ENCODE results near the gene JMJD8.
A peak's percentile ranks its signal among the peaks of the same experiment; 100 is the strongest.

Gene JMJD8

DNA sequence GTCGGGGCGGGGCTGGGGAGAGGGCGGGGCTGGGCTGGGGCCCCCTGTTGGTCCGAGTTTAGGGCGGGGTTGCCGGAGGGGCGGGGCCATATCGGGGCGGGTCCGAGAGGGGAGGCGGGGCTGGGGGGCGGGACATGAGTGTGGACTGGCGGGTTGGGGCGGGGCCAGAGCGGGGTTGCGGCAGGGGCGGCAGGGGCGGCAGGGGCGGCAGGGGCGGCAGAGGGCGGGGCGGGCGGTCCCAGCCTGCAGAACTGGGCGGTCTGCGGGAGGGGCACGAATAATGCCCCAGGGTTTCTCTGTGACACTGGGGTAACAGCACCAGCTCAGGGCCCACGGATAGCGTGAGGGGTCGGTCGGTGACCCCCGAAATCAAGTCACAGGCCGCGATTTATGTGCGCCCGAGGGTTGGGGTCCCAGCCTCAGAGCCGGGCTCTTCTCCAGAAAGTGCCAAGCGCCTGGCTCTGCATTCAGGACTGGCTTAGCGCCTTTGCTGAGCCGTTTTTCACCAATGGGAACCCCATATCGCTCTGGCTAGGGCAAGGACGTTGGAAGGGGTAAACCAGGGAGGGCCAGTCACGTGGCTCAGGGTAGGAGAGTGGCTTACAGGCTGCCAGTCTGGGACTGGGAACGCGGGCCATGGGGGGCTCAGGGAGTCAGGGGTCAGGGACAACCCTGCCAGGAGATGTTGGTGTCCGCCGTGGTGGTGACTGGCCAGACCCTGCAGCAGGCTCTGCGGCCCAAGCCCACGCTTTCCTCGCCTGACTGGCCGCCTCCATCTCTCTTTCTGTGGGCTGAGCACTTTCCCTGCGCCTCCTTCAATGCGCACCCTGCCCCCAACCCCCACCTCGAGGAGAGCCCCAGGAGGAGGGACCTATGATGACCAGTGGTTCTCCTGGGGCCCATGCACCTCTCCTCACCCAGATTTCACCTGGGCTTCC, 46.8 kb downstream of the JMJD8 start:
- DNase-seq, result peak; percentile 53

DNA sequence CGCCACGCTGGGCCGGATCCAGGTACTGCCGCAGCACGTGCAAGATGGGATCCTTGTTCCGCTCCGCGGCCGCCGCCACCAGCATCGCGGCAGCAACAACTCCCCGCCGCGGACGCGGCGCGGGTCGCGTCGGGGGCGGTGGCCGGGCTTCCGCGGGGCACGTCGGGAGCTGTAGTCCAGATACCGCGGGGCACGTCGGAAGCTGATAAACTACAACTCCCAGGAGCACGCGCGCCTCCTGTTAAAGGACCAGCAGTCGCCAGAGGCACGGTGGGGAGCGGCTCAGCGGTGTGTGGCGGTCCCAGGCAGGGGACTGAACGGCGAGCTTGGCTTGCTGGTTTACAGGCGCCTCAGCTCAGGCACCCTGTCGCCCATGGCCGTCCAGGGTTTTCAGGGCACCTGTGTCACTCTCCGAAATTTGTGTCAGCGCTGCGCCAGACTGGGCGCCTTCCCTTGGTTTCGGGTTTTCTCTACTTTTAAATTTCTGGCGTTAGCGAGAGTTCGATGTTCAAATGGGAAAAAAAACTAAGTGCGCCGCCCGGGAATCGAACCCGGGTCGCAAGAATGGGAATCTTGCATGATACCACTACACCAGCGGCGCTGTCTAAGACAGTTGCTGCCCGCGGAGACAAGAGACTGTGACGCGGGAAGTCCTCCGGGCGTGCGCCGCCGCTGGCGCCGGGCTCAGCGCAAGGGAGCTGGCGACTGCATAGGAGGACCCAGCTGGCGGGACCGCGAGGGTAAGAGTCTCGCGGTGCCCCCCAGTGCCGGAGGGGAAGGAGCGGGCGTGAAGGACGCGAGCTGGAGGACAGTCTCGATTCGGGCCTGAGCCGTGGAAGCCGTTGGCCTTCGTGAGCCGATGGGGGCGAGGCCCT, 47.7 kb downstream of the JMJD8 start, which contains the start of gene METTL26:
TSS of gene METTL26 (minus strand) at position 100 of the 875 bp plus-strand sequence. CDS start at position 85, 15 bp downstream.
- DNase-seq, result peak; percentile 84

DNA sequence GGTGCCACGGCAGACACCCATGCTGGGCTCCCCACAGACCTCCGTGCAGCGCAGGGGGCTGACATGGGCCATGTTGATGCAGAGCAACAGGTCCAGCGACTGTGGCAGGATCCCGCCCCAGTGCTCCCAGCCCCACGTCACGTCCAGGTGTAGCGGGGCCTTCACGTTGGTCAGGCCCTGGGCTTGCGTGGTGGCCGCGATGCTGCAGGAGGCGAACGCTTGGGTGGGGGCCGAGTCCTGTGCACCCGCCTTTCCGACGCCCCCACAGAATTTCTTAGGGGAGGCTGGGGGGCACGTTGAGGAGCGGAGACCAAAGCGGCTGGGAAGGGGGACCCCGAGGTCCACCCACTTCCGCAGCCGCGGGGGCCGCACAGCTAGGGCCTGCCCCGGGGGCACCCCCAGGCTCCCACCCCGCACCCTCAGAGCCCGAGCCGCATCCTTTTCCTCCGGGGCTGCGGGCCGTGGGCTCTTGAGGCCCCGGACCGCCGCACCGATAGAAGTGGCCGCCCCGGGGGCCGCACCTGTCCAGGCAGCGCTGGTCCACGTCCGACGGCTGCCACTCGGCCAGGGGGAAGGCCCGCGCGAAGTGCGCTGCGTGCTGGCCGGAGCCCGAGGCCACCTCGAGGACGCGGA, 48.4 kb downstream of the JMJD8 start:
- DNase-seq, result no peak

DNA sequence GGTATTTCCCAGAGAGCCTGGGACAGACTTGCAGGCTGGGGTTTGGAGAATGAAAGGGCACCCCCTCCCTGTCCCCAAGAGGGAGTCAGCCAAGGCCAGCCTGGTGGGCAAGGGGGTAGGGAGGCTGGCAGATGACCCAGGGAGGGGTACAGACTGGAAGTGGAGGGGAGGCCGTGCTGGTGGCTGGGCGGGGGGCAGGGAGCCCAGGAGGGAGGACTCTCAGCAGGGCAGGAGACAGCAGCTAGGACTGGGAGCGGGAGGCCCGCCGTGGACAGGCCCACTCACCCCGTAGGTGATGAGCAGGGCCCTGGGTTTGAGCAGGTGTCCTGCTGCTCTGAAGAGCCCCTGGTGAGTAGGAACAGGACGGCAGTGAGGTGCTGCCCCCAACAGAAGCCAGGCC, 49.1 kb downstream of the JMJD8 start:
- no peak for DNase-seq

DNA sequence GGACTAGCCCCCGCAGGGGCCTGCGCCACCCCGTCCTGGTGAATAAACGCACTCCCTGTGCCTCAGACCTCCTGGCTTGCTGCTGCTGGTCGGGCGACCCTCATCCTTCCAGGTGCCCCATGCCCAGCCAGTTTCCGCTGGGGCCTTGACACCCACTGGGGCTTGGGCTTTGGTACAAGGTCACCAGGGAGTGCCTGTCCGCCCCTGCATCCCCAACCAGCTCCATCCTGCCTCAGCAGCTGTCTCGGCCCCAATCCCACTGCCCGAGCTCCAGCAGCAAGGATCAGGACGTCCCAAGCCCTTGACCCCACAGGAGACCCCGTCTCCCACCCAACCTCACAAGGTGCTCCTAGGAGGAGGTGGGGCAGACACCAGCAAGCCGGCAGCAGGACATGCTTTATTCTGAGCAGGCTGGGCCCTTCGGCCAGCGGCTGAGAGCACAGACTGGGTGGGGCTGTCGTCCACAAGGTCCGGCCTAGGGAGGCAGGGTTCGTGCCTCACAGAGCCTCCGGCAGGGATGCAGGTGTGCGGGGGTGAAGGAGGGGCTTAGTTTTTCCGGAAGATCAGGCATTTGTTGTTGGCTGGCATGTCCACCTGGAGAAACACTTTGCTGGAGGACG, 50.0 kb downstream of the JMJD8 start:
- DNase-seq, result no peak

- DNase-seq, result no peak
These were observed 50.6 kb downstream of the JMJD8 start for GRCh38 chr16:633336-634050.

- no peak for DNase-seq
These were observed 51.4 kb downstream of the JMJD8 start for GRCh38 chr16:632486-633335.

DNA sequence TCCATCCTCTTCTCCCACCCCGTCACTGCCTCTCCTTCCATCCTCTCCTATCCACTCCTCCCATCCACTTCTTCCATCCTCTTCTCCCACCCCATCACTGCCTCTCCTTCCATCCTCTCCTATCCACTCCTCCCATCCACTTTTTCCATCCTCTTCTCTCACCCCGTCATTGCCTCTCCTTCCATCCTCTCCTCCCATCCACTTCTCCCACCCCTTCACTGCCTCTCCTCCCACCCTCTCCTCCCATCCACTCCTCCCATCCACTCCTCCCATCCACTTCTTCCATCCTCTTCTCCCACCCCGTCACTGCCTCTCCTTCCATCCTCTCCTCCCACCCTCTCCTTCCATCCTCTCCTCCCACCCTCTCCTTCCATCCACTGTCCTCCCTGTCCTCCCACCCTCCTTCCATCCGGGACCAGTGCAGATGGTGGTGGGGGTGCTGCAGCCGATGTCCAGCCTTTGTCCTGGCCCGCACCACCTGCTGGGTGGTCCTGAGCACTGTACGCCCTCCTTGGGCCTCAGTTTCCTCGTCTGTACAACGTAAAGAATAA, 52.3 kb downstream of the JMJD8 start:
- no peak for DNase-seq
